Measurements from ENCODE around the gene FAM98B. TPM values are rescaled to one million over a fixed set of nuclear protein-coding genes. Genes with fewer than 3 reads are reported as not detected.

The FAM98B gene
- 19.7 and 24.1 TPM in 2 replicates for total RNA-seq

DNA sequence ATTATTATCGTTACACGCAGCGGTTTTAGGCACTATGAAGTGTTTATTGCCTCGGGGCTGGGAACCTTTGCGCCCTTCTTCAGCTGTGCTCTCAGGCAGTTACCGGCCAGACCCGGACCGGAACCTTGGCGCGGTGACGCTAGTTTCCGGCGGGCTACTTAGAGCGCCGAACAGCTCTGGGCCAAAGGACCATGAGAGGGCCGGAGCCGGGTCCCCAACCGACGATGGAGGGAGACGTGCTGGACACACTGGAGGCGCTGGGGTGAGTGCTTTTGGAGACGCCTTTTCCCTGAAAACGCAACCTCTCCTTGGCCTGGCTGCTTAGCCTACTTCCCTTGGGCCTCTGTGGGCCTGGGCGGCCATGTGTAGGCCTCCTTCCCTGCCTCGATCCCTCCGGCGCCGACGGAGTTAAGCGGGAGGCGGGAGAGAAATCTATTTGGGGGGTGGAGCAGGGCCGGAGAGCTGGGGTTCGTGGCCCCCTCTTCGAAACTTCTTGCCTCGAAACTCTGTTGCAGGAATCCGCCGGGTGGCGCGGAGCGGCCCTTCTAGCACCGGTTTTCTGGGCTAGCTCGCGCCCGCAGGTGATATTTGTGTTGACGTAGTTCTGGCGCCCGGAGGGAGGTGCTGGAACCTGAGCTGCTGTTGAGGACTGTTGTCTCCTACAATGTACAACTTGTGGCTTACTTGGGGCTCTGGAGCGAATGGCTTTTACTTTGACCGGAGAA is at the start of gene FAM98B:
TSS of gene FAM98B (plus strand) at position 157 of the 725 bp plus-strand sequence. CDS start at position 192, 35 bp downstream.

Other genes with a start within 250 kb of the FAM98B start
- 36.7 and 39.6 TPM in 2 replicates for gene SPRED1, start 201.3 kb upstream of the FAM98B start, total RNA-seq
- 0.07 and 0.13 TPM in 2 replicates for gene RASGRP1, start 110.7 kb downstream of the FAM98B start, total RNA-seq